Transverse colon (tissue), 4 donors: ENCODE measurements around the gene TMEM132D. TPM values are rescaled to one million over a fixed set of nuclear protein-coding genes. Genes with fewer than 3 reads are reported as not detected.

Source experiments
- DNase-seq: peaks from one replicate; pipeline ENCODE4 v3.0.0-alpha.2; 2019
- H3K27ac ChIP-seq, 4 donors: fragments of 200-600 bp; sonication (generic); 2 replicates each; pipeline ENCODE4 v1.5.1; 2016 to 2018; ENCODE audit warnings: inconsistent platforms in 4 of 4
- H3K27me3 ChIP-seq: fragments of 200-600 bp; sonication (generic); 2 replicates; pipeline ENCODE4 v1.5.1; 2017; ENCODE audit warnings: inconsistent platforms
- H3K36me3 ChIP-seq, 4 donors: fragments of 200-600 bp; sonication (generic); 2 replicates each; pipeline ENCODE4 v1.5.1; 2017 to 2019; ENCODE audit warnings: inconsistent platforms in 4 of 4
- H3K4me1 ChIP-seq, 4 donors: fragments of 200-600 bp; sonication (generic); 2 replicates each; pipeline ENCODE4 v1.5.1; 2017 to 2020; ENCODE audit warnings: inconsistent platforms in 4 of 4
- H3K4me3 ChIP-seq, 4 donors: fragments of 200-600 bp; sonication (generic); 1 replicate in 1 of 4; 2 replicates in 3 of 4; pipeline versions ENCODE4 v1.5.1 to v1.6.1; 2017 to 2019; ENCODE audit warnings: inconsistent platforms in 4 of 4
- H3K9me3 ChIP-seq, 2 donors: fragments of 200-600 bp; sonication (generic); 2 replicates each; pipeline ENCODE4 v1.5.1; 2017 to 2019; ENCODE audit warnings: inconsistent platforms in 2 of 2
- EP300 ChIP-seq: sonication (generic); formaldehyde crosslinking; IDR thresholded peaks from one replicate; pipeline ENCODE4 v1.6.1; 2017; ENCODE audit warnings: antibody characterized with exemption, low read depth
- POLR2A ChIP-seq: fragments of 450-650 bp; IDR thresholded peaks from one replicate; pipeline ENCODE4 v1.6.1; 2016; ENCODE audit warnings: antibody characterized with exemption, mild to moderate bottlenecking, moderate library complexity
- POLR2AphosphoS5 ChIP-seq, 3 donors: sonication (generic); formaldehyde crosslinking; IDR thresholded peaks; one replicate each; pipeline ENCODE4 v1.6.1; 2016; ENCODE audit warnings: antibody characterized with exemption in 3 of 3
- WGBS, 2 donors: methylation state at CpG; one replicate each; pipeline ENCODE4 v1.1.5; 2018; ENCODE audit warnings: low coverage in 1 of 2; 5-methylcytosine and 5-hydroxymethylcytosine counted together
- in situ Hi-C, 4 donors: fragments of 200-750 bp; cut with MboI; loops; one replicate each; pipeline versions ENCODE4 v1.15.0 to v1.15.1; 2017; ENCODE audit warnings: low sequenced_read_pairs in 3 of 4, low pct_ligation_motif_present in 1 of 4, low pct_unique_long_range_greater_than_20kb in 1 of 4
- intact Hi-C: fragments of 100-400 bp; cut with DNase I; formaldehyde crosslinking; loops from one replicate; pipeline ENCODE4 v1.15.1; 2023; ENCODE audit warnings: low total_unique reads
- total RNA-seq, 4 donors: library from RNA; depleted of rRNA; stranded (reverse); fragments of >200 nt; gene quantifications; one replicate each; pipeline ENCODE4 v1.1.0, GENCODE V29; 2016
- TF ChIP-seq, protein P1 (sequence below), 5 experiments: fragments of 200-600 bp in 3 of 5; fragments of 450-650 bp in 2 of 5; sonication (generic) in 3 of 5; IDR thresholded peaks; 1 replicate in 2 of 5; 2 replicates in 3 of 5; pipeline ENCODE4 v1.5.1; 2016 to 2017; ENCODE audit warnings: antibody characterized with exemption in 5 of 5, inconsistent platforms in 3 of 5, mild to moderate bottlenecking in 2 of 5, moderate library complexity in 1 of 5

TMEM132D gene
- total RNA-seq, 4 donors from 2014 or later, result 0.48 to 0.55 TPM; not detected in 2

DNA sequence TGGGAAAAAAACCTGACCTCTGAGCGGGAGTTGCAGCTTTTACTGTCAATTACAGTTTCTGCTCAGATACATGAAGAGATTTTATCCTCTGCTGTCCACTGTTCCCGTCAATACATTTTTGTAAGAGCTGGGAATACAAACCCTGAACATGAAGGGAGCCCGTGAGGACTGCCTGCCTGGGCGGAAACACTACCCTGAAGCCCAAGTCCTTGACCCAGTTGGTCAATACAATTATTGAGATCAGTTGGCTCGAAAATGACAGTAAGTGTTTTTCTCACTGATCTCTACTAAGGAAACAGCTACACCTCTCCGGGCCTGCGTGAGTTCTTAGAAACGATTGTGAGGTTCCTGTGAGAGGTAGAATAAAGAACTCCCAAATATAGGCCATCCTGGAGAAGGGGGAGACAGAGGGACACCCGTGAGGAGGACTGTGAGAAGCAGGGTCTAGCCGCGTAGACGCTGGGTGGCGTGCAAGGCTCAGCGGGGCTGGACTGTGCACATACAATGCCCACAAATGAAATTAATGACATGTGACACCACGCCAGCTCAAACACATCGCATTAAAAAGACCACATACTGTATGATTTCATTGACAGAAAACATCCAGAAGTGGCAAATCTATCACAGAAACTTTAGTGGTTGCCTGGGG is 509.5 kb downstream of the TMEM132D start:
- DNase-seq, result no peak
- TF ChIP-seq POLR2AphosphoS5 (IDR thresholded peaks at IDR 0.05) (no peak), EP300 (no peak), POLR2A (no peak)
- TF ChIP-seq, protein P1, sequence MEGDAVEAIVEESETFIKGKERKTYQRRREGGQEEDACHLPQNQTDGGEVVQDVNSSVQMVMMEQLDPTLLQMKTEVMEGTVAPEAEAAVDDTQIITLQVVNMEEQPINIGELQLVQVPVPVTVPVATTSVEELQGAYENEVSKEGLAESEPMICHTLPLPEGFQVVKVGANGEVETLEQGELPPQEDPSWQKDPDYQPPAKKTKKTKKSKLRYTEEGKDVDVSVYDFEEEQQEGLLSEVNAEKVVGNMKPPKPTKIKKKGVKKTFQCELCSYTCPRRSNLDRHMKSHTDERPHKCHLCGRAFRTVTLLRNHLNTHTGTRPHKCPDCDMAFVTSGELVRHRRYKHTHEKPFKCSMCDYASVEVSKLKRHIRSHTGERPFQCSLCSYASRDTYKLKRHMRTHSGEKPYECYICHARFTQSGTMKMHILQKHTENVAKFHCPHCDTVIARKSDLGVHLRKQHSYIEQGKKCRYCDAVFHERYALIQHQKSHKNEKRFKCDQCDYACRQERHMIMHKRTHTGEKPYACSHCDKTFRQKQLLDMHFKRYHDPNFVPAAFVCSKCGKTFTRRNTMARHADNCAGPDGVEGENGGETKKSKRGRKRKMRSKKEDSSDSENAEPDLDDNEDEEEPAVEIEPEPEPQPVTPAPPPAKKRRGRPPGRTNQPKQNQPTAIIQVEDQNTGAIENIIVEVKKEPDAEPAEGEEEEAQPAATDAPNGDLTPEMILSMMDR (IDR thresholded peaks at IDR 0.05), result no peak
- WGBS, 2 donors, result 78 to 96% methylated on average over 7 to 16 of the region's 16 CpGs
- no peaks in the 10 kb centered on the region for H3K9me3 ChIP-seq
- H3K27ac ChIP-seq, result no peak overlapping the region
- no peaks in the 10 kb centered on the region for H3K27me3 ChIP-seq
- intact Hi-C loops, result no loop called here
- H3K36me3 ChIP-seq, result no peaks in the 10 kb centered on the region
- in situ Hi-C loops, result no loop called here
- no peak overlapping the region for H3K4me3 ChIP-seq
- H3K4me1 ChIP-seq, result peaks cover 0 to 4% (median 2%) of the 10 kb centered on the region in 4 donors

DNA sequence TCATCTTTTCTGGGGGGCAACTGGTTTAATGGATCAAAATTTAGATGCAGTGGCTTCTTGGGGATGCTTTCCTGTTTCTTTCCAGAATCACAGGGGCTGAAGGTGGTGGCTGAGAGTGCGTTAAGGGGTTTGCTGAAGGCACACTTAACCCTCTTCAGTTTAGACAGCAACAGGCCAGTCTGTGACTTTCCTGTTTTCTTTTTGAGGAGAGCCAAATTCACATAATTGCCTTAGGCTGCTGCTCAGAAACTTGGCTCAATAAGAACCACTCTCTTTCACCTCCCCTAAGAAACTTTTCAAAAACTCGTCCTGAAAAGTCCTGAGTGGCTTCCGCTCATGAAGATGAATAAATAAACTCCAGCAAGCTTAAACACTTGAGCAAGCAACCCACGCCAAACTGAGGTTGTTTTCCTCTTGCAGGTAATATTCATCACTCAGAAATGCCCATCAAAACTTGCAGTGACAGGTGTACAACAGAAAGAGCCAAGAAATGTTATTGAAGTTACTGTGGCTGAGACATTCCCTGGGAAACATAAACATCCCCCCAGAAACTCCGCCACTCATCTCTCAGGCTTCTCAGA is 510.4 kb downstream of the TMEM132D start:
- Histone ChIP-seq H3K36me3 (no peaks in the 10 kb centered on the region), H3K4me1 (peaks cover 0 to 4% (median 2%) of the 10 kb centered on the region in 4 donors), H3K9me3 (no peaks in the 10 kb centered on the region), H3K27me3 (no peaks in the 10 kb centered on the region), H3K27ac (no peak overlapping the region), H3K4me3 (no peak overlapping the region)
- TF ChIP-seq, protein P1 (IDR thresholded peaks at IDR 0.05), result no peak
- TF ChIP-seq EP300 (no peak), POLR2AphosphoS5 (IDR thresholded peaks at IDR 0.05) (no peak), POLR2A (no peak)
- in situ Hi-C loops, result no loop called here
- intact Hi-C loops, result no loop called here
- DNase-seq, result no peak
- WGBS, 2 donors, result 42 to 54% methylated on average over 5 of the region's 5 CpGs

DNA sequence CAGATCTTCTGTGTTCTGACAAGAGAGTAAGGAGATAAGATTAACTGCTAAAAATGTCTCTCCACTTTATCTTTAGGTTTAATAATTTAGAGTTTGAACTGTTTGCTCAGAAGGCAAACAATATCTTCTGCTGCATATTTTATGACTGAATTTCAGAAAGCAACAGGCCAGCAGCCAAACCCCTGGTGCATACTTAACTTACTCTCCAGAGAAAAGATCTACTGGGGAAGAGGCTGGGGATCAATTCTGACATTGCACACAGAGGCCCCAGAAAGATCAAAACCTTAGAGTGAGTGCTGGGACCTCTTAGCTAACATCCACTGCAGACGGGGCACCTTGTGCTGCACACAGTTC is 518.2 kb downstream of the TMEM132D start:
- Histone ChIP-seq H3K4me1 (peaks cover 0 to 8% (median under 1%) of the 10 kb centered on the region in 4 donors), H3K4me3 (no peak overlapping the region), H3K36me3 (no peaks in the 10 kb centered on the region), H3K27me3 (no peaks in the 10 kb centered on the region), H3K9me3 (no peaks in the 10 kb centered on the region), H3K27ac (peak overlapping the region in 3 of 4 donors; percentile 59 to 78 (median 60))
- intact Hi-C loops, result no loop called here
- in situ Hi-C loops, result no loop called here
- no peak for TF ChIP-seq POLR2AphosphoS5 (IDR thresholded peaks at IDR 0.05)
- 46% methylated on average over 1 of the region's 1 CpG; no CpG with 5 or more reads in 1 of the 2 donors for WGBS, 2 donors
- no peak for DNase-seq

DNA sequence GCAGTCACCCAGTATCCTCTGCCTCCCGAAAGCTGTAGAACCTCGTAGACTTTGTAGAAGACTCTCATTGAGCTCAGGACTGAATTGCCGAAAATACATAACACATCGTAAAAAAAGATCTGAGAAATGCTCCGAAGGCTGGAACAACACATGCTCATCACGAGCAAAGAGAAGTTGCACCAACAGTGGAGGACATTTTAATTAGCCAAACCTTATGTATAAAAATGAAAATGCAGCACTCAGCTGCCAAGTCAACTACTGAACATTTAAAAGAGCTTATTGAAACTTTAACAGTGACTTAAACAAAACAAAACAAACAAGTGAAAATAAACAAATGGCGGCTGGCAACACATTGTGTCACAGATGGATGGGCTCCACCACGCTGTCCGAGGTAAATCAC is 519.9 kb downstream of the TMEM132D start:
- H3K27me3 ChIP-seq, result no peaks in the 10 kb centered on the region
- TF ChIP-seq EP300 (no peak), POLR2AphosphoS5 (IDR thresholded peaks at IDR 0.05) (no peak), POLR2A (no peak)
- TF ChIP-seq, protein P1 (IDR thresholded peaks at IDR 0.05), result no peak
- H3K27ac ChIP-seq, result no peak overlapping the region
- peaks cover 0 to 5% (median 0%) of the 10 kb centered on the region in 4 donors for H3K4me1 ChIP-seq
- in situ Hi-C loops, result no loop called here
- H3K36me3 ChIP-seq, result no peaks in the 10 kb centered on the region
- 62 to 73% methylated on average over 6 to 9 of the region's 9 CpGs for WGBS, 2 donors
- intact Hi-C loops, result no loop called here
- no peak for DNase-seq
- no peaks in the 10 kb centered on the region for H3K9me3 ChIP-seq
- H3K4me3 ChIP-seq, result no peak overlapping the region
